Measurements from ENCODE around the gene RNF40.
A peak's percentile ranks its signal among the peaks of the same experiment; 100 is the strongest.

- TF ChIP-seq POLR2AphosphoS5 (IDR thresholded peaks at IDR 0.05; ENCODE audit: insufficient read depth in 1 of 2, low read depth in 1 of 2) (peak; percentile 97 to 98), POLR2A (IDR thresholded peaks at IDR 0.05) (peak in 1 of 2 donors; percentile 78)
- TF ChIP-seq, protein P1, sequence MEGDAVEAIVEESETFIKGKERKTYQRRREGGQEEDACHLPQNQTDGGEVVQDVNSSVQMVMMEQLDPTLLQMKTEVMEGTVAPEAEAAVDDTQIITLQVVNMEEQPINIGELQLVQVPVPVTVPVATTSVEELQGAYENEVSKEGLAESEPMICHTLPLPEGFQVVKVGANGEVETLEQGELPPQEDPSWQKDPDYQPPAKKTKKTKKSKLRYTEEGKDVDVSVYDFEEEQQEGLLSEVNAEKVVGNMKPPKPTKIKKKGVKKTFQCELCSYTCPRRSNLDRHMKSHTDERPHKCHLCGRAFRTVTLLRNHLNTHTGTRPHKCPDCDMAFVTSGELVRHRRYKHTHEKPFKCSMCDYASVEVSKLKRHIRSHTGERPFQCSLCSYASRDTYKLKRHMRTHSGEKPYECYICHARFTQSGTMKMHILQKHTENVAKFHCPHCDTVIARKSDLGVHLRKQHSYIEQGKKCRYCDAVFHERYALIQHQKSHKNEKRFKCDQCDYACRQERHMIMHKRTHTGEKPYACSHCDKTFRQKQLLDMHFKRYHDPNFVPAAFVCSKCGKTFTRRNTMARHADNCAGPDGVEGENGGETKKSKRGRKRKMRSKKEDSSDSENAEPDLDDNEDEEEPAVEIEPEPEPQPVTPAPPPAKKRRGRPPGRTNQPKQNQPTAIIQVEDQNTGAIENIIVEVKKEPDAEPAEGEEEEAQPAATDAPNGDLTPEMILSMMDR (IDR thresholded peaks at IDR 0.05): no peak
Observed at GRCh38 chr16:30761928-30762902, at the start of gene RNF40, which contains the start of gene CFAP119.
